GM18526 (cell line): ENCODE data around the gene TMEM45A.

Source experiments
- POLR2A ChIP-seq: IDR thresholded peaks from 3 replicates; pipeline ENCODE4 v1.6.1; 2011; ENCODE audit not compliant: insufficient read length; ENCODE audit errors: extremely low read depth

TMEM45A gene

DNA sequence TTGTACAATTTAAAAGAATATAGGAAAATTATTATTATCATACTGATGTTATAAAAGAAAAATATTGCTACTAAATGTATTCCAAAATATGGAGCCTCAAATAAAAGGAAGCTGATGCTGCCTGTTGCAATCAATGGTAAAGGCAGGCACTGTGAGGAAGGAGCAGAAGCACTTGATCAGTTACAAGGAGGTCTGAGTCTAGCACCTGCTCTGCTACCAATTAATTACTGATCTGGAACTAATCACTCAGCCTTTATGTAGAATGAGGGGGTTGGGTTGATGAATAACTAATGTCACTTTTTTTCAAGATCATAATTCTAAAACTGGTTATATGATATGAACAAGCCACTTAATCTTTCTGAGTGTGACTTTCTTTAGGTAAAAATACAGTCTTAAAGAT, 122.5 kb downstream of the TMEM45A start:
- no peak for TF ChIP-seq POLR2A

DNA sequence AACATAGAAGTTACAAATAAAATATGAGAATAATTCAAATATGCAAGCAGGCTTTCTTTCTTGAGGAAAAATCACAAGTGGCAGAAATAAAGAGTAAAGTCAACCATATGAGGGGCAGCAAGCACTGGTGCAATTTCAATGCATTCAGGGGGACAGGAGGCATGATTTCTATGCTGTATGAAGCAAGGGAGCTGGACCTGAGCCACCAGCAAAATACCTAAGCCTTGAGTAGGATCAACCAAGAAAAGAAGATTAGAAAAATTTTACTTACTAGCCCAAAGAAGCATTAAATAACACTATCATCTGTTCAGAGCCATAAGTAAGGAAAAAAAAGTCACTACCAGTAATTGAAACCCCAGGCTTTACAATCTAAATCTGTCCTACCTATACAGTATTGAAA, 123.3 kb downstream of the TMEM45A start:
- TF ChIP-seq POLR2A, result no peak

DNA sequence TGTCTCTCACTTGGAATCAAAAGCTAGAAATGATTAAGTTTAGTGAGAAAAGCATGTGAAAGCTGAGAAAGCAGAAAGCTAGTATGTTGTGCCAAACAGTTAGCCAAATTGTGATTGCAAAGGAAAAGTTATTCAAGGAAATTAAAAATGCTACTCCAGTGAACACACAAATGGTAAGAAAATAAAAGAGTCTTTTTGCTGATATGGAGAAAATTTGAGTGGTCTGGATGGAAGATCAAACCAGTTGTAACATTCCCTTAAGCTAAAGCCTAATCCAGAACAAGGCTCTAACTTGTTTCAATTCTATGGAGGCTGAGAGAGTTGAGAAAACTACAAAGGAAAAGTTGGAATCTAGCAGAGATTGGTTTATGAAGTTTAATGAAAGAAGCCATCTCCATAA, 128.8 kb downstream of the TMEM45A start:
- TF ChIP-seq POLR2A, result no peak
